ENCODE data around the gene PDE6C. TPM values are rescaled to one million over a fixed set of nuclear protein-coding genes. Genes with fewer than 3 reads are reported as not detected.

Gene PDE6C
- total RNA-seq, 4 donors from 2014 or later, result not detected

GRCh38 chr10:93591065-93591808 is 21.1 kb upstream of the PDE6C start:
- in situ Hi-C loops (cut with MboI; ENCODE audit: low pct_ligation_motif_present in 1 of 4, low pct_unique_long_range_greater_than_20kb in 1 of 4, low sequenced_read_pairs in 3 of 4), result no loop called here
- H3K27ac ChIP-seq, result peak overlapping the region; percentile 23 to 61 (median 50)
- peak; percentile 62 for DNase-seq

GRCh38 chr10:93593254-93593653 is 19.1 kb upstream of the PDE6C start:
- Histone ChIP-seq H3K36me3 (no peaks in the 10 kb centered on the region), H3K4me3 (no peak overlapping the region), H3K27me3 (no peaks in the 10 kb centered on the region), H3K4me1 (peaks cover 0 to 16% (median 9%) of the 10 kb centered on the region in 4 donors), H3K27ac (no peak overlapping the region), H3K9me3 (no peaks in the 10 kb centered on the region)
- DNase-seq, result no peak
- intact Hi-C loops (cut with DNase I; ENCODE audit: low total_unique reads), result no loop called here
- WGBS, 2 donors (ENCODE audit: low coverage in 1 of 2), result 91 to 100% methylated on average over 1 to 4 of the region's 4 CpGs
- in situ Hi-C loops (cut with MboI; ENCODE audit: low pct_ligation_motif_present in 1 of 4, low pct_unique_long_range_greater_than_20kb in 1 of 4, low sequenced_read_pairs in 3 of 4), result no loop called here
- TF ChIP-seq POLR2A (IDR thresholded peaks at IDR 0.05), result no peak
- no peak for TF ChIP-seq CTCF (IDR thresholded peaks at IDR 0.05)
- TF ChIP-seq EP300 (IDR thresholded peaks at IDR 0.05; ENCODE audit: low read depth), result no peak
- no peak for TF ChIP-seq POLR2AphosphoS5 (IDR thresholded peaks at IDR 0.05)

More at GRCh38 chr10:93591065-93591808, 21.1 kb upstream of the PDE6C start:
- no peak for TF ChIP-seq POLR2A (IDR thresholded peaks at IDR 0.05)
- no peak for TF ChIP-seq EP300 (IDR thresholded peaks at IDR 0.05; ENCODE audit: low read depth)
- TF ChIP-seq CTCF (IDR thresholded peaks at IDR 0.05), result no peak
- TF ChIP-seq POLR2AphosphoS5 (IDR thresholded peaks at IDR 0.05), result peak in 1 of 3 donors; percentile 36
- no peaks in the 10 kb centered on the region for H3K9me3 ChIP-seq
- intact Hi-C loops (cut with DNase I; ENCODE audit: low total_unique reads), result no loop called here
- WGBS, 2 donors (ENCODE audit: low coverage in 1 of 2), result 59 to 83% methylated on average over 2 to 8 of the region's 8 CpGs
- no peaks in the 10 kb centered on the region for H3K27me3 ChIP-seq
- no peak overlapping the region for H3K4me3 ChIP-seq
- H3K36me3 ChIP-seq, result no peaks in the 10 kb centered on the region
- H3K4me1 ChIP-seq, result peaks cover 0 to 16% (median 9%) of the 10 kb centered on the region in 4 donors

- H3K9me3 ChIP-seq, result no peaks in the 10 kb centered on the region
- H3K4me1 ChIP-seq, result peaks cover 0 to 16% (median 9%) of the 10 kb centered on the region in 4 donors
- no peak for TF ChIP-seq CTCF (IDR thresholded peaks at IDR 0.05)
- TF ChIP-seq POLR2AphosphoS5 (IDR thresholded peaks at IDR 0.05), result no peak
- no peak for TF ChIP-seq EP300 (IDR thresholded peaks at IDR 0.05; ENCODE audit: low read depth)
- no peak for TF ChIP-seq POLR2A (IDR thresholded peaks at IDR 0.05)
- no peaks in the 10 kb centered on the region for H3K27me3 ChIP-seq
- no peak overlapping the region for H3K4me3 ChIP-seq
- WGBS, 2 donors (ENCODE audit: low coverage in 1 of 2), result 81 to 91% methylated on average over 5 to 18 of the region's 18 CpGs
- in situ Hi-C loops (cut with MboI; ENCODE audit: low pct_ligation_motif_present in 1 of 4, low pct_unique_long_range_greater_than_20kb in 1 of 4, low sequenced_read_pairs in 3 of 4), result no loop called here
- H3K27ac ChIP-seq, result no peak overlapping the region
- no peaks in the 10 kb centered on the region for H3K36me3 ChIP-seq
- intact Hi-C loops (cut with DNase I; ENCODE audit: low total_unique reads), result no loop called here
- DNase-seq, result no peak
Observed at GRCh38 chr10:93593749-93594148, 18.6 kb upstream of the PDE6C start.

- in situ Hi-C loops (cut with MboI; ENCODE audit: low pct_ligation_motif_present in 1 of 4, low pct_unique_long_range_greater_than_20kb in 1 of 4, low sequenced_read_pairs in 3 of 4), result no loop called here
Observed at GRCh38 chr10:93594518-93594917, 17.8 kb upstream of the PDE6C start.

More at GRCh38 chr10:93594518-93594917, 17.8 kb upstream of the PDE6C start:
- no peak for DNase-seq
- H3K27ac ChIP-seq, result no peak overlapping the region
- no peak overlapping the region for H3K4me3 ChIP-seq
- H3K4me1 ChIP-seq, result peaks cover 0 to 16% (median 9%) of the 10 kb centered on the region in 4 donors
- 65 to 86% methylated on average over 3 to 7 of the region's 7 CpGs for WGBS, 2 donors (ENCODE audit: low coverage in 1 of 2)
- TF ChIP-seq POLR2A (IDR thresholded peaks at IDR 0.05) (no peak), POLR2AphosphoS5 (IDR thresholded peaks at IDR 0.05) (no peak), EP300 (IDR thresholded peaks at IDR 0.05; ENCODE audit: low read depth) (no peak), CTCF (IDR thresholded peaks at IDR 0.05) (no peak)
- H3K9me3 ChIP-seq, result no peaks in the 10 kb centered on the region
- no peaks in the 10 kb centered on the region for H3K36me3 ChIP-seq
- intact Hi-C loops (cut with DNase I; ENCODE audit: low total_unique reads), result no loop called here
- H3K27me3 ChIP-seq, result no peaks in the 10 kb centered on the region

Data from transverse colon (tissue), 4 donors.